AG09319 (cell line): Measurements from ENCODE around the gene PRPF4.

ENCODE experiments used
- DNase-seq: peaks from one replicate; pipeline ENCODE4 v3.0.0-alpha.2; 2010; ENCODE audit warnings: low read depth; ENCODE audit errors: extremely low read depth
- TF ChIP-seq, protein P1 (sequence below): IDR thresholded peaks from 2 replicates; pipeline ENCODE4 v1.5.1; 2011; ENCODE audit warnings: low read depth, mild to moderate bottlenecking, inconsistent platforms, low read length, moderate library complexity

The PRPF4 gene

DNA sequence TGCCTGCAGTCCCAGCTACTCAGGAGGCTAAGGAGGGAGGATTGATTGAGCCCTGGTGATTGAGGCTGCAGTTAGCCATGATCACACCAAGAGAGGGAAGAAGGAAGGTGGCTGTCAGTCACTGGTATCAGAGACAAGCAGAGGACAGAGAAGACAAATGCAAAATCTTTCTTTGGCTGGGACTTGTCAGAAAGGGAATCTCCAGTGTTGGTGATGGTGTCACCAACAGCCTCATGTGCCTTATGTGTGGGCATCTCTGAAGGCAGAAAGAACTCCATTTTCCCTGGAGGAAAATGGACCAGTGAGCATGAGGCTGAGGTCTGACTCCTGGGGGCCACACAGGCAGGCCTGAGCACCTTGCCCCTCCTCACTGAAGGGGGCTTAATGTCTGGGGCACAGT, 39.8 kb downstream of the PRPF4 start:
- TF ChIP-seq, protein P1, sequence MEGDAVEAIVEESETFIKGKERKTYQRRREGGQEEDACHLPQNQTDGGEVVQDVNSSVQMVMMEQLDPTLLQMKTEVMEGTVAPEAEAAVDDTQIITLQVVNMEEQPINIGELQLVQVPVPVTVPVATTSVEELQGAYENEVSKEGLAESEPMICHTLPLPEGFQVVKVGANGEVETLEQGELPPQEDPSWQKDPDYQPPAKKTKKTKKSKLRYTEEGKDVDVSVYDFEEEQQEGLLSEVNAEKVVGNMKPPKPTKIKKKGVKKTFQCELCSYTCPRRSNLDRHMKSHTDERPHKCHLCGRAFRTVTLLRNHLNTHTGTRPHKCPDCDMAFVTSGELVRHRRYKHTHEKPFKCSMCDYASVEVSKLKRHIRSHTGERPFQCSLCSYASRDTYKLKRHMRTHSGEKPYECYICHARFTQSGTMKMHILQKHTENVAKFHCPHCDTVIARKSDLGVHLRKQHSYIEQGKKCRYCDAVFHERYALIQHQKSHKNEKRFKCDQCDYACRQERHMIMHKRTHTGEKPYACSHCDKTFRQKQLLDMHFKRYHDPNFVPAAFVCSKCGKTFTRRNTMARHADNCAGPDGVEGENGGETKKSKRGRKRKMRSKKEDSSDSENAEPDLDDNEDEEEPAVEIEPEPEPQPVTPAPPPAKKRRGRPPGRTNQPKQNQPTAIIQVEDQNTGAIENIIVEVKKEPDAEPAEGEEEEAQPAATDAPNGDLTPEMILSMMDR = no peak
- no peak for DNase-seq

DNA sequence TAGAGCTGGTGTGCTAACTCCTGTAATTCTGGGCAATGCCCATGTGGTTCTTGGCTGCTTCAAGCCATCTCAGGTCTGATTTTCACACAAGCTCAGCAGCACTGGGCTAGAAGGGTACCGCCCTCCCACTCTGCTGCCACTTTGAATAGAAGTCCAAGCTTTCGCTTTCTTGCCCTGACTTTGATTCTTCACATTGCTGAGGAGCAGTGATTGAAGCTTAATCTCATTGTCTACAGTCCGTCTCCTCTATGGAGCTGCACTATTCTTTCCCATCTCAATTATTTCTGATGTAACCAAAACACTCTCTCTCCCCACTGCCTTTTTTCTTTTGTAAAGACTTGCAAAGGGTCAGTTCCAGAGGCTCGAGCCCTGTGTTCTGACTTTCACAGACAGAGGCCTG, 40.6 kb downstream of the PRPF4 start:
- TF ChIP-seq, protein P1 = no peak
- DNase-seq = no peak

DNA sequence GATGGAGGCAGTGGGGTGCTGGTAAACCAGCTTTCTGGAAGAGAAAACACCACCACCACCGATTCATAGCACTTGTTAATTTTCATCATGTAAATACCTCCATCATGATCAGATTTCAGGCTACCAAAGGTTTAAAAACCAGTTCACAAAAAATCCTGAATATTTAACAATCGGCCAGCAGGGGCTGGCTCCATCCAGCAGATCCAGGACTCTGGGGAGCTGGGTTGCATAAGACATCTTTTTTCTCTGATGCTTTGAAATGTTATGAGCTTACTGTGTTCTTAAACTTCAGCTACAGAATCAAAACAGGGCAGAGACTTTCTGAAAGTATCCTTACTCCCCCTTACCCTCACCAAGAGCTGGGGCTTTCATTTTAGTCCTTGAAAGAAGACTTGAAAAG, 42.3 kb downstream of the PRPF4 start:
- DNase-seq = no peak
- TF ChIP-seq, protein P1 = peak; percentile 25

DNA sequence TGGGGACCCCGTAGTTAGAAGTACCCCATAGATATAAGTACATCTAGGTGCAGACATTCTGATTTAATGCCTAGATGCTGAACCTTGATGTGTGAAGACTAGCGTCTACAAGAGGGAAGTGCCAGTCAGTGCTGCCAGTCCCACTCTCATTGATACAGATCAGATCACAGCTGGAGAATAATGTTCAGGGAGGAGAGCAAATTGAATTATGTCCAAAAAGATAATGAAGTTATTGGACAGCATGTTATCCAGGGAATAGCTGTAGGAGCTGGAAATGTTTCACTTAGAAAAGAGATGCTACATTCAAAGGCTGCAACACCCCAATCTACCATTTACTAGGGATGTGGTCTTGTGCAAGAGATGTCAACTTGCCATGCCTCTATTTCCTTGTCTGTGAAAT, 43.6 kb downstream of the PRPF4 start:
- TF ChIP-seq, protein P1 = no peak
- no peak for DNase-seq

DNA sequence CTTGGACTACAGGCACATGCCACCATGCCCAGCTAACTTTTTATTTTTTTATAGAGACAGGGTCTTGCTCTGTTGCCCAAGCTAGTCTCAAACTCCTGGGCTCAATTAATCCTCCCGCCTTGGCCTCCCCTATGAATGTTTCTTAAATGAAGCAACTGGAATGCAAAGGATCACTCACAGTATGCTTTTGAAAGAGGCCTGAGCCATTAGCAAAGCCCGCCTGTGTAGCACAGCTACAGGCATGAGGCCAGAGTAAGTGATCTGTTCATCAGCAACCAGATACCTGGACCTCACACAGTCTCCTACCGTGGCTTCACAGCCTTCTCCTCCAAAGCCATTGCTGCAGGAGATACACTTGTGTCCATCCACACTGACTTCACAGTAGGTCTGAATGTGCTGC, 44.6 kb downstream of the PRPF4 start:
- TF ChIP-seq, protein P1 = no peak

DNA sequence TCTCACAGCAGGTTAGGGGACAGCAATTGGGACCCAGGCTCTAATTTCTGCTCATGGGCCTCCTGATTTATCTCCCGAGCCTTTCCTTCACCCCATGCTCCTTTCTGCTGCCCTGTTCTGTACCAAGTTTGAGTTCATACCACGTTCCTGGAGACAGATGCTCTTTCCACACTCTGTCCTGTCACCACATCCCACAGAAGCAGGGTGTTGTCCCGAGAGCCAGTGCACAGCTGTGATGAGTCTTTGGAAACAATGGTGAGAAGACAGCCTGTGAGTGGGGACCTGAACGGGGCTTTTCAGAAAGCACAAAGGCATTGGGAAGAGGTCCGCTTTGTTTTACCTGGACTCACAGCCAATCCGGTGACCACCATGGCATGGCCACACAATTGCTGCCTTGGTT, 47.2 kb downstream of the PRPF4 start:
- TF ChIP-seq, protein P1 = no peak
- no peak for DNase-seq

More for the DNA sequence above, 44.6 kb downstream of the PRPF4 start:
- DNase-seq = no peak

DNA sequence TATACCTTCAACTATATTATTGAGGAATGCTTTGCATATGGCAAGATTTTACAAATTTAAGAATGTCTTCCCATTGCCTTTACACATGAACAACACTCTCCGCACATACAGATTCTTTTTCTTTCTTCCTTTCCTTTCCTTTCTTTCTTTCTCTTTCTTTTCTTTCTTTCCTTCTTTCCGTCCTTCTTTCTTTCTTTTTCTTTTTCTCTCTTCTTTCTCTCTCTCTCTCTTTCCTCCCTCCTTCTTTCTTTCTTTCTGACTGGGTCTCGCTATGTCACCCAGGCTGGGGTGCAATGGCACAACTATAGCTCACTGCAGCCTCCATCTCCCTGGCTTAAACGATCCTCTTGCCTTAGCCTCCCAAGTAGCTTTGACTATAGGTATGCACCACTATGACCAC, 50.8 kb downstream of the PRPF4 start:
- DNase-seq = no peak
- TF ChIP-seq, protein P1 = no peak
